ENCODE results near the gene KANK2. TPM values are rescaled to one million over a fixed set of nuclear protein-coding genes. Genes with fewer than 3 reads are reported as not detected.

KANK2 gene
- total and polyA plus RNA-seq, 2 experiments from 2014 or later = 15.9 to 65.4 TPM

- no peak for TF ChIP-seq ZNF462 (CRISPR knock-in tag; IDR thresholded peaks at IDR 0.05)
- TF ChIP-seq EZH2 (IDR thresholded peaks at IDR 0.05; ENCODE audit: low read depth, unreplicated experiment) = no peak
- TF ChIP-seq ZNF114 (CRISPR knock-in tag; IDR thresholded peaks at IDR 0.05) = no peak
- no peak for TF ChIP-seq STAT1 (IDR thresholded peaks at IDR 0.05; ENCODE audit: unreplicated experiment)
- TF ChIP-seq EZH2phosphoT487 (IDR thresholded peaks at IDR 0.05; ENCODE audit: unreplicated experiment) = no peak
- no peak for TF ChIP-seq ZNF331 (CRISPR knock-in tag; IDR thresholded peaks at IDR 0.05; ENCODE audit: low read depth)
- no peak for TF ChIP-seq CTCF (conservative IDR thresholded peaks at IDR 0.05; ENCODE audit: low read depth in 2 of 2)
Observed at GRCh38 chr19:11136400-11137101, 60.8 kb downstream of the KANK2 start (continued).

Measured in GM23338 (cell line).